Stimulated activated CD4-positive, alpha-beta T cell treated with anti-CD3 and anti-CD28 coated beads, Interleukin-12 subunit alpha, Interleukin-12 subunit beta, amount 100 ng/mL, for 48 hours (primary cell): ENCODE data around the gene INPP4B.

Experiments used
- DNase-seq, 3 donors: peaks; one replicate each; pipeline ENCODE4 v3.0.0-alpha.2; 2020; ENCODE audit warnings: low read depth in 2 of 3, low spot score in 1 of 3

The INPP4B gene

GRCh38 chr4:142265946-142266345, 580.2 kb downstream of the INPP4B start:
- DNase-seq, result no peak

- DNase-seq, result peak in 1 of 3 donors; percentile 27
Observed at GRCh38 chr4:142265536-142265935, 580.6 kb downstream of the INPP4B start.

GRCh38 chr4:142264961-142265360, 581.1 kb downstream of the INPP4B start:
- no peak for DNase-seq

- DNase-seq, result no peak
Observed at GRCh38 chr4:142262956-142263355, 583.1 kb downstream of the INPP4B start.

DNA sequence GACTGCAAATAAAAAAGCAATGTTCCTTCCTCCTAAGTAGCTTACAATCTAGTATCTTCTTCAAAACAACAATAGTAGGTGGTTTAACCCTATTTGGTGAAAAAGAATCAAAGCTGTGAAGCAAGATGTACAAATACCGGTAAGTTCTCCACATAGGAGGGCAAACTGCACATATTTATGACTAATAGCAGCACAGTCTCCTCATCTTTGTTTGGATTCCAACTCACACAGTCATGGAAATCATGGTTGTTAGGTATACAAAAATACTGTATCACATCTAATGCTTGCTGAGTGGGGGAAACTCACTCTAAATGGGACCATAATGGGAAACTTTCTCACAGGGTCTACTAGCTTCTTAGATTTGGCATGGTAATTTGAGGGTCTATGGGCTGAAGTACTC, 597.2 kb downstream of the INPP4B start:
- DNase-seq, result no peak

GRCh38 chr4:142243255-142243654, 602.8 kb downstream of the INPP4B start:
- no peak for DNase-seq

- DNase-seq, result no peak
Observed at GRCh38 chr4:142242156-142242555, 603.9 kb downstream of the INPP4B start.

- no peak for DNase-seq
Observed at GRCh38 chr4:142238589-142238988, 607.5 kb downstream of the INPP4B start.

DNA sequence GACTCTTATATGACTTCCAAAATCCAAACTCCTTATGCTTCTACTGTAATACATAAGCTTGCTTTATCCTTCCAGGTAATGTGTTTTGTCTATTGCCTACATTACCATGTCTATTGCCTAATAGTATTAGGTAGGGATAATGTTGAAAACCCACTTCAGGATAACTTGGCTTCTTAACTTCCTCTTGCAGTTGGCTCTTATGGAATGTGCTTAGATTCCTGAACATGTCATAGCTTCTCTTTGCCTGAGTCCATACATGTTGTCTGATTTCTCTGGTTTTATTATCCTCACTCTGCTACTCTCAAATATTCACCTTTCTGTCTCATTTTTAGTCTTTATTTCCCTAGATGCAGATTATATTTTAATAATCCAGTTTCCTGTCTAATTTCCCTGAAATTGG, 609.8 kb downstream of the INPP4B start:
- DNase-seq, result no peak

- DNase-seq, result no peak
Observed at GRCh38 chr4:142231787-142232186, 614.3 kb downstream of the INPP4B start.

GRCh38 chr4:142230991-142231390, 615.1 kb downstream of the INPP4B start:
- no peak for DNase-seq

DNA sequence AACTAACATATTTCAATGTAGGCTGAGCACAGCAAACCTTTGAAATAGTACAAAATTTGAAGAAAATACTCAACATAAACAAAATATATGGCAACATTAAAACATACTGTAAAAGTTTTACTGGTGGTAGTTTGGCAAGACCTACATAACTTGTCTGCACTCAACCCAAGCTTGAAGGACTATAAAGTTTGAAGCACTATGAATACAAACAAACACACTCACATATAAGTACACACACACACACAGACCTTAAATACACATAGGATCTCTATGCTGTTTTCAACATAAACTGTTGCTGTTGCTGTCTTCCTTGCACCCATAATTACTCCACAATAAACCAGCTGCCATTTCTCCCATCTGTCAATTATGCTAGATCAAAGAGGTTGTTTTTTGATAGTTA, 620.1 kb downstream of the INPP4B start:
- no peak for DNase-seq

- no peak for DNase-seq
Observed at GRCh38 chr4:142222127-142222526, 624.0 kb downstream of the INPP4B start.

DNA sequence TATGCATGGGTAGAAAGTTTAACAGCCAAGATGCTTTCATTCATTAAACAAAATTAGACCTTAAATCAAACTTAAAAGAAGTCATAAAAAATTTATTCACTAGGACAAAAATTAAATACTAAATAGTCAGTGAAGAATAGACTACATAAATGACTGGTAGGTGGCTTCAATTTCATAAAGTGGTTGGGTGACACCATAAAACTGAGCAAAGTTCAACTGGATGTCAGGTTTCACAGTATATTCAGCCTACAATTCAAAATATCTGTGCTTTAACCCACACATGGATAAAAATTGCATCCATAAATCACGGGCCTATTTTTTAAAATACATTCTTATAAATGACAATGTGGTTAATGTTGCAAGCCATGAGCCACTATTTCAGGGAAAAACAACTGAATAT, 627.4 kb downstream of the INPP4B start:
- no peak for DNase-seq

DNA sequence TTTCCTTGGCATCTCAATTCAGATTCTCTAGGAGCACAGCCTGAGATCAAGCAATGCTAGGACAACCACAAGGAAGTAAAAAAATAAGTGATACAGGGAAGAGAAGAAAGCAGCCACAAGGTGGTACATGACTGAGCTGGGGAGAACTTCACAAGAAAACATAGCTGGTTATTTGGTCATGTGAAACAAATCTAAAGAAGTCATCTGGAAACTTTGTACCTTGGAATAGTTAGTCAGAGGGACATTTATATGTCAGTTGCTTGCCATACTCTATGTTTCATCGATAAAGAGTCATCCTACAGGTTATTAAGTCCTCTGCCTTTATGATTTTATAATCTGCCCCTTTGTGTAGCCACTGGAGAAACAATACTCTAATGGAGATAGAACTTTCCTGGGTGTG, 634.7 kb downstream of the INPP4B start:
- DNase-seq, result no peak

- no peak for DNase-seq
Observed at GRCh38 chr4:142203505-142203904, 642.6 kb downstream of the INPP4B start.

DNA sequence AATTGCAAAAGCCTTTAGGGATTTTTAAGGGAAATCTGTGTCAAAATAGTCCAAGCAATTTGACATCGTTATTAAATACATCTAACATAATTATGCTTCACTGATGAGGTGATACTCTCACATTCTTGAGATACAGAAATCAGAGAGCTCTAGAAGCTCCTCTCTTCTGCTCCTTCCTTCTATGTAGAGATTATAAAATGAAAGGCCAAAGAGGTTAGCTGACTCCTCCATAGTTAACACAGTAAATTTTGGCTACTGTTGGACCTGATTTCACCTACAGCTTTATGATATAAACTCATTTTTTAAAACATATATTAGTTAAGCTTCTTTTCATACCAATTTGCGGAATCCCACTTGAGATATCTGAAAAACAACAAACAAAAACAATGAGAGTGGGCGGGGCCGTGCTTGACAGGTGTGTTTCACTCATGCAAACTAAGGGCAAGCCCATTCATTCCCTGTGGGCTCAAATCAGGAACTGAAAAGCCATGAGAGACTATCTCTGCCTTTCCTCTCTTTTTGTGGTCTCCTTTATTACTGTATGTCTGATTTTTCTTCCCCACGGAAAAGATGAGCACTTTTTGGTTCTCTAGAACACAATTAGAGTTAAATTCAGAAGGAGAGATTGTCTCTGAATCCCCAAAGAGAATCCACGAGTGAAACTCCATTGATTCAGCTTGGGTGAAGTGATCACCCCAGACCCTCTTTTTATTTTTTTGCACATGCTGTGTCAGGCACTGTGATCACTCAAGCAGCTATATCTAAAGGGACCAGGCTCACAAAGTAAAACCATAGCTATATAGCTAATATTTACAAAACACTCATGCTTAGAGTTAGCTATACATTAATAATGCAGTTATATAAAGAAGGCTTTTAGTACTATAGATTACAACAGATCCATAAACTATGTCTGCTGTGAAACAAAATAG, 643.4 kb downstream of the INPP4B start:
- no peak for DNase-seq

DNA sequence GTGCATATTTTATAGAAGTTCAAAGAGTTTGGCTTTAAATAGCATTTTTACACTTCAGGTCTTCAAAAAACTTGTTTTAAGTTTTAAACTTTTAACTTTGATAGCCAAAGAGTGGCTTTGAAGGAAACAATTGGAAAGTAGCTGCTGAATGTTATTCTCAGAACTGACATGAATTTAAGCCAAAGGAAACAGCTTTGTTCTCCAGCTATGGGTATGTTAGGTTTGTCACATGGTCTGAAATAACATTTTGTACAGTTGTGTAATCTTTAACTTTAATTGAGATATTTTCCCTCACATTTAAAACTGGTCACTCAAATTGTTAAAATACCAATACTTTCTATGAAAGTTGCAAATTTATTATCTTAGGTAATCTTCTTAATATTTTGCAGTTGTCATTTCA, 645.1 kb downstream of the INPP4B start:
- no peak for DNase-seq

DNA sequence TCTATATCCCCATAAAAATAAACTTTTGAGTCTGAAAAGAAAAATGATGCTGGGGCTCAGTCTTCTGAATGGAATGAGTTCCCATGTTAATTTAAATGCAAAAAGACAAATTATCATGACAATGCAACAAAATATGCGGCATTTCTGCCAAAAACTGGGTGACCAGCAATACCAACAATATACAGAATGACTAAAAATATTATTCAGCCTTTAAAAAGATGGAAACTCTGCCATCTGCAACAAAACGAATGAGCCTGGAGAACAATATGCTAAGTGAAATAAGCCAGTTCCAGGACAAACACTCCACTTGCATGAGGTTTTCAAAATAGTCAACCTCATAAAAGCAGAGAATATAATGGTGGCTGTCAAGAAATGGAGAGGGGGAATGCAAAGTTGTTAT, 651.2 kb downstream of the INPP4B start:
- DNase-seq, result no peak

- DNase-seq, result no peak
Observed at GRCh38 chr4:142191901-142192300, 654.2 kb downstream of the INPP4B start.

DNA sequence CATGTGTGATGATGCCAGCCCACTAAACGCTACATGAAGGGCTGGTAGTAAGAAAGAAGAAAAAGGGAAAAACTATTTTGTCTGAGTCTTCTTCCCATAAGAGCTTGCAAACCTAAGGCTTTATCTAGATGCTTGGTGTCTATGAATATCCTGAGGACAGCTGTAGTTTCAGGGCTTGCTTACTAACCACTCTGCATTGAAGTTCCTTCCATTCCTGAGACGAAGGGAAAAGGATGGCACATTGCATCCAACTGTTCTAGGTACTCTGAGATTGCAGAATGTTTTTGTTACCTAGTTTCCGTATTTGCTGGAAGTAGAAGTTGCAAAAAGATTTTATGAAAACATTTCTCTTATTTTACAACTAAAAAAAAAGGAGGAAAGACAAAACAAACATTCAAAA, 665.1 kb downstream of the INPP4B start:
- no peak for DNase-seq

- no peak for DNase-seq
Observed at GRCh38 chr4:142169216-142169615, 676.9 kb downstream of the INPP4B start.

DNA sequence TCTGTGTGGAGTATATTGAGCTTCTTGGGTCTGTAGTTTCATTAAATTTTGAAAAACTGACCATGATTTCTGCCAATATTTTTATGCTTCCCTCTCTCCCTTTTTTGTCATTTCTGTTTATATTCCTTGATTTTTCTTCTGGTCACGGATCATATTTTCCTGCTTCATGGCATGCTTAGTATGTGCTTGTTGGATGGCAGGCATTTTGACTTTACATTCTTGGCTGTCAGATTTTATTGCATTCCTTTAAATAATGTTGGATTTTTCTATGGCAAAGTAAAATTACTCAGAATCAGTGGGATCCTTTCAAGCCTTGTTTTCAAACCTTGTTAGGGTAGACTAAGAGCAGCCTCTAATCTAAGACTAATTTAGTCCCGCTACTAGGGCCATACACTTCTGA, 677.9 kb downstream of the INPP4B start:
- no peak for DNase-seq
